GM12878 (cell line): ENCODE data around the gene SON. TPM values are rescaled to one million over a fixed set of nuclear protein-coding genes. Genes with fewer than 3 reads are reported as not detected.
"Not testable (repeated sequence)": the region's sequence is repeated elsewhere in the genome, so short reads cannot be mapped to it uniquely, and the experiment has no call there.

Experiments used
- ATAC-seq: fragments of 200-7000 bp; cut with Tn5 transposase; 3 replicates; pipeline ENCODE4 v1.9.1; 2020; ENCODE audit warnings: mild to moderate bottlenecking, moderate library complexity
- BruUV-seq: library from RNA; stranded (reverse); fragments of 400-500 nt; replicated peaks from 2 replicates; lab custom pipeline; 2021; lab: Mats Ljungman, UMichigan
- CTCF ChIA-PET: fragments of 300-600 bp; sonication (Branson Sonifier 250); formaldehyde crosslinking; extraction: SDS; loops from one replicate; lab custom pipeline; 2021; ENCODE audit warnings: inconsistent platforms; lab: Yijun Ruan, JAX
- POLR2A ChIA-PET: fragments of 350-600 bp; formaldehyde crosslinking; extraction: SDS; loops from one replicate; lab custom pipeline; 2021; ENCODE audit warnings: inconsistent platforms; lab: Charles Lee
- RAD21 ChIA-PET: fragments of 300-600 bp; sonication (Branson Sonifier 250); formaldehyde crosslinking; loops from one replicate; lab custom pipeline; 2023; ENCODE audit warnings: antibody characterized with exemption; ENCODE audit not compliant: unreplicated experiment; lab: Charles Lee
- SMC1A ChIA-PET: fragments of 300-600 bp; sonication (Branson Sonifier 250); formaldehyde crosslinking; loops from one replicate; lab custom pipeline; 2023; ENCODE audit not compliant: unreplicated experiment, uncharacterized antibody; lab: Charles Lee
- DNase-seq: peaks from one replicate; pipeline ENCODE4 v3.0.0-alpha.2; 2011; ENCODE audit warnings: low read depth, low spot score
- FAIRE-seq: peaks from 3 replicates; lab custom pipeline; 2011; peaks lifted over from hg19 to GRCh38; lab: Jason Lieb, UNC
- H2AFZ ChIP-seq: 2 replicates; pipeline ENCODE4 v1.6.0; 2011; ENCODE audit warnings: low read depth, low read length, control low read depth; ENCODE audit not compliant: control insufficient read depth
- H3K27ac ChIP-seq: 2 replicates; pipeline ENCODE4 v1.5.1; 2011; ENCODE audit warnings: control low read depth; ENCODE audit not compliant: control insufficient read depth, insufficient read depth
- H3K27me3 ChIP-seq, 2 experiments: replicated peaks in 1 of 2; 2 replicates each; pipeline versions ENCODE4 v1.6.0 to v1.6.1; 2011; ENCODE audit warnings: low read length in 1 of 2; ENCODE audit not compliant: control insufficient read depth in 2 of 2, insufficient read depth in 2 of 2
- H3K36me3 ChIP-seq, 2 experiments: 2 replicates each; pipeline ENCODE4 v1.5.1; 2011; ENCODE audit warnings: low read length in 1 of 2; ENCODE audit not compliant: control insufficient read depth in 2 of 2, insufficient read depth in 2 of 2
- H3K4me1 ChIP-seq: 2 replicates; pipeline ENCODE4 v1.6.1; 2011; ENCODE audit warnings: mild to moderate bottlenecking, low read length, moderate library complexity, mixed read lengths; ENCODE audit not compliant: control insufficient read depth, insufficient read depth
- H3K4me2 ChIP-seq: 2 replicates; pipeline ENCODE4 v1.6.0; 2011; ENCODE audit warnings: control low read depth; ENCODE audit not compliant: control insufficient read depth, insufficient read depth
- H3K4me3 ChIP-seq: fragments of 200-600 bp; sonication (generic); 2 replicates; pipeline ENCODE4 v1.5.1; 2016
- H3K79me2 ChIP-seq: 2 replicates; pipeline ENCODE4 v1.6.0; 2011; ENCODE audit warnings: low read length; ENCODE audit not compliant: control insufficient read depth, insufficient read depth
- H3K9ac ChIP-seq: 2 replicates; pipeline ENCODE4 v1.8.0; 2011; ENCODE audit warnings: low read length, control low read depth, mixed read lengths; ENCODE audit not compliant: control insufficient read depth, insufficient read depth
- H3K9me3 ChIP-seq: replicated peaks from 3 replicates; pipeline ENCODE4 v1.5.1; 2011; ENCODE audit warnings: mild to moderate bottlenecking, low read length; ENCODE audit not compliant: control insufficient read depth, insufficient read depth
- H4K20me1 ChIP-seq: 2 replicates; pipeline ENCODE4 v1.6.0; 2011; ENCODE audit not compliant: control insufficient read depth, insufficient read depth
- CTCF ChIP-seq, 3 experiments: IDR thresholded peaks in 2 of 3; conservative IDR thresholded peaks in 1 of 3; 2 replicates each; pipeline ENCODE4 v1.5.1; 2011; ENCODE audit warnings: low read depth in 3 of 3, low read length in 3 of 3, mild to moderate bottlenecking in 3 of 3, control low read depth in 2 of 3, moderate library complexity in 2 of 3, inconsistent platforms in 1 of 3, mixed read lengths in 1 of 3; ENCODE audit not compliant: control insufficient read depth in 2 of 3, insufficient read depth in 1 of 3; ENCODE audit errors: extremely low read depth in 1 of 3
- HDGF ChIP-seq: fragments of 450-650 bp; IDR thresholded peaks from 2 replicates; pipeline ENCODE4 v1.6.1; 2016; ENCODE audit warnings: antibody characterized with exemption
- LARP7 ChIP-seq: fragments of 450-650 bp; IDR thresholded peaks from 2 replicates; pipeline ENCODE4 v1.6.1; 2017; ENCODE audit warnings: mild to moderate bottlenecking
- MTA2 ChIP-seq: fragments of 450-650 bp; IDR thresholded peaks from 2 replicates; pipeline ENCODE4 v1.6.1; 2016; ENCODE audit warnings: low read depth, mild to moderate bottlenecking, moderate library complexity
- MXI1 ChIP-seq: fragments of 150-350 bp; IDR thresholded peaks from 2 replicates; pipeline ENCODE4 v1.6.1; 2011; ENCODE audit warnings: low read depth, mild to moderate bottlenecking, inconsistent platforms, low read length, improper control_type of control experiment
- MYC ChIP-seq: IDR thresholded peaks from 2 replicates; pipeline ENCODE4 v1.6.1; 2011; ENCODE audit warnings: mild to moderate bottlenecking, low read length, moderate library complexity, inconsistent platforms; ENCODE audit not compliant: insufficient read depth, insufficient replicate concordance, insufficient read length, severe bottlenecking
- PML ChIP-seq: IDR thresholded peaks from 2 replicates; pipeline ENCODE4 v1.6.1; 2012; ENCODE audit warnings: low read length, inconsistent platforms
- RB1 ChIP-seq: fragments of 450-650 bp; formaldehyde crosslinking; IDR thresholded peaks from 2 replicates; pipeline ENCODE4 v1.6.1; 2017; ENCODE audit warnings: mild to moderate bottlenecking, borderline replicate concordance
- REST ChIP-seq: IDR thresholded peaks from 2 replicates; pipeline ENCODE4 v1.6.1; 2012; ENCODE audit warnings: mild to moderate bottlenecking, low read depth, low read length
- SMARCA5 ChIP-seq: fragments of 450-650 bp; IDR thresholded peaks from 2 replicates; pipeline ENCODE4 v1.6.1; 2017; ENCODE audit warnings: mild to moderate bottlenecking
- TCF7 ChIP-seq: IDR thresholded peaks from 2 replicates; pipeline ENCODE4 v1.6.1; 2014; ENCODE audit warnings: antibody characterized with exemption, borderline replicate concordance
- ZSCAN29 ChIP-seq: fragments of 450-650 bp; IDR thresholded peaks from 2 replicates; pipeline ENCODE4 v1.6.1; 2017; ENCODE audit warnings: mild to moderate bottlenecking, moderate library complexity
- WGBS: methylation state at CpG from one replicate; pipeline ENCODE4 v1.1.6; 2016; ENCODE audit warnings: low lambda C conversion rate; ENCODE audit not compliant: insufficient replicate concordance, insufficient coverage; ENCODE audit errors: missing lambda C conversion rate; 5-methylcytosine and 5-hydroxymethylcytosine counted together
- in situ Hi-C: fragments of 300-500 bp; cut with MboI; formaldehyde crosslinking; loops from 9 replicates; pipeline ENCODE4 v1.14.3; 2018; ENCODE audit warnings: mixed read lengths
- intact Hi-C: fragments of 100-400 bp; cut with micrococcal nuclease; formaldehyde crosslinking; loops from one replicate; pipeline ENCODE4 v1.14.2; 2022; ENCODE audit not compliant: unreplicated experiment
- polyA plus RNA-seq, 11 experiments: library from polyadenylated mRNA; depleted of rRNA in 4 of 11; unstranded in 6 of 11; stranded (reverse) in 5 of 11; fragments of >200 nt; fragmentation: Nextera tagmentation in 4 of 11; fragmentation: Illumina TruSeq in 1 of 11; extraction: Ambion mirVana in 4 of 11; extraction: Trizol in 1 of 11; gene quantifications; 1 replicate in 1 of 11; 2 replicates in 10 of 11; pipeline versions ENCODE4 v1.2.1 to v1.2.3, GENCODE V29; 2011 to 2016; ENCODE audit warnings: inconsistent platforms in 2 of 11, missing spikeins in 2 of 11, low read depth in 1 of 11
- total RNA-seq, 4 experiments: library from RNA; depleted of rRNA in 3 of 4; stranded (reverse); fragments of >200 nt in 3 of 4; fragmentation: Illumina TruSeq in 1 of 4; extraction: Trizol in 1 of 4; gene quantifications; 2 replicates each; pipeline versions ENCODE4 v1.2.1 to v1.2.3, GENCODE V29; 2013 to 2021

SON gene
- total and polyA plus RNA-seq, 10 of the 15 experiments (the other 5 are each of a cell fraction or from before 2014, with no cell fraction given): 95.7 to 788 (median 251) TPM

GRCh38 chr21:33611006-33611744, 68.3 kb downstream of the SON start:
- Histone ChIP-seq H3K27ac (no peak overlapping the region), H3K36me3 (0 out of 4 replicates have a peak, but pooled peaks cover 0 to 5% of the 10 kb centered on the region in 2 experiments), H3K4me3 (no peak overlapping the region), H3K27me3 (no peaks in the 10 kb centered on the region), H3K9ac (no peak overlapping the region), H4K20me1 (no peaks in the 10 kb centered on the region), H3K4me1 (no peaks in the 10 kb centered on the region), H2AFZ (no peak overlapping the region), H3K79me2 (no peaks in the 10 kb centered on the region), H3K9me3 (no peaks in the 10 kb centered on the region), H3K4me2 (no peak overlapping the region)
- CTCF ChIA-PET: interaction anchor here (0.7 to 1.1 kb wide), 3 partner anchors 11 to 416 kb away, joined by 3 read pairs; no protein-coding TSS in a partner anchor
- FAIRE-seq (no peak), DNase-seq (no peak), ATAC-seq (no peak)
- TF ChIP-seq REST (no peak), TCF7 (no peak), MXI1 (no peak), CTCF (IDR thresholded peaks at IDR 0.05 in 2 of 3, conservative IDR thresholded peaks at IDR 0.05 in 1 of 3; ENCODE audit: control insufficient read depth in 2 of 3, extremely low read depth in 1 of 3, insufficient read depth in 1 of 3, low read depth in 3 of 3, low read length in 3 of 3) (no peak), HDGF (no peak), ZSCAN29 (no peak), MYC (no peak), MTA2 (no peak), LARP7 (no peak), PML (no peak), RB1 (no peak), SMARCA5 (no peak)
- WGBS: 98% methylated on average over 7 of the region's 7 CpGs
- intact Hi-C loops: no loop called here
- SMC1A ChIA-PET: interaction anchor here (0.6 kb wide), 1 partner anchor 53 kb away, joined by 3 read pairs; no protein-coding TSS in a partner anchor
- POLR2A ChIA-PET: interaction anchor here (0.7 kb wide), 1 partner anchor 29 kb away, joined by 7 read pairs; no protein-coding TSS in a partner anchor
- RAD21 ChIA-PET: no interaction called here
- in situ Hi-C loops: no loop called here
- no TSS peak for BruUV-seq

GRCh38 chr21:33617565-33617964, 74.7 kb downstream of the SON start:
- H3K36me3 ChIP-seq, H3K4me3 ChIP-seq, RAD21 ChIA-PET, in situ Hi-C loops, DNase-seq, POLR2A ChIA-PET, H3K27me3 ChIP-seq, FAIRE-seq, BruUV-seq, H3K4me1 ChIP-seq, H3K4me2 ChIP-seq, H3K9me3 ChIP-seq, intact Hi-C loops, H3K9ac ChIP-seq, SMC1A ChIA-PET, H3K27ac ChIP-seq, H3K79me2 ChIP-seq, ATAC-seq, H4K20me1 ChIP-seq, H2AFZ ChIP-seq: not testable (repeated sequence)
- WGBS: 96% methylated on average over 11 of the region's 11 CpGs
- CTCF ChIA-PET: interaction anchor here (0.7 kb wide), 2 partner anchors 11 to 24 kb away, joined by 3 read pairs; no protein-coding TSS in a partner anchor
